D721Med (cell line): ENCODE measurements around the gene C9orf43.

Experiments used
- DNase-seq: peaks from one replicate; pipeline ENCODE4 v3.0.0; 2011; ENCODE audit warnings: low spot score; ENCODE audit not compliant: insufficient read length
- FAIRE-seq: peaks from 2 replicates; lab custom pipeline; 2011; peaks lifted over from hg19 to GRCh38; lab: Jason Lieb, UNC
- TF ChIP-seq, protein P1 (sequence below): IDR thresholded peaks from 2 replicates; pipeline ENCODE4 v1.5.1; 2012; ENCODE audit warnings: mild to moderate bottlenecking, control low read depth; ENCODE audit not compliant: insufficient read depth; ENCODE audit errors: missing control alignments

The C9orf43 gene

DNA sequence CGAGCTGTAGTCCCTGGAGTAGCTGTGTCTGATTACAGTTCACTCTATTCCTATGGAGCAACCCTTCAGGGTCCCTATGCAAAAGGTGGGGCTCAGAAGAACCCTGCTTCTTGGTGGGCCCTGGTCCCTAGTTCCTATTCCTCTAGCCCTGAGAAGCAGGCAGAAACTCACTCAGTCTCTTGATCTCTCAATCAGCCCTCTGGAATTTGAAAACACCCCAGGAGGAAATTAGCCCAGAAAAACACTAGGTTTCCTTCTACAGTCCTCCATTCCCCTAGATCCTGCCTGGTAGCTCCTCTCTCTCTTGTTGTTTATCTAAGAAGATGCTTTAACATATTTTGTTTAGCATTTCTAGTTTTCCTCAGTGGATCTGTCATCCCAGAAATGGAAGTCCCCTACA, 60.6 kb downstream of the C9orf43 start:
- TF ChIP-seq, protein P1, sequence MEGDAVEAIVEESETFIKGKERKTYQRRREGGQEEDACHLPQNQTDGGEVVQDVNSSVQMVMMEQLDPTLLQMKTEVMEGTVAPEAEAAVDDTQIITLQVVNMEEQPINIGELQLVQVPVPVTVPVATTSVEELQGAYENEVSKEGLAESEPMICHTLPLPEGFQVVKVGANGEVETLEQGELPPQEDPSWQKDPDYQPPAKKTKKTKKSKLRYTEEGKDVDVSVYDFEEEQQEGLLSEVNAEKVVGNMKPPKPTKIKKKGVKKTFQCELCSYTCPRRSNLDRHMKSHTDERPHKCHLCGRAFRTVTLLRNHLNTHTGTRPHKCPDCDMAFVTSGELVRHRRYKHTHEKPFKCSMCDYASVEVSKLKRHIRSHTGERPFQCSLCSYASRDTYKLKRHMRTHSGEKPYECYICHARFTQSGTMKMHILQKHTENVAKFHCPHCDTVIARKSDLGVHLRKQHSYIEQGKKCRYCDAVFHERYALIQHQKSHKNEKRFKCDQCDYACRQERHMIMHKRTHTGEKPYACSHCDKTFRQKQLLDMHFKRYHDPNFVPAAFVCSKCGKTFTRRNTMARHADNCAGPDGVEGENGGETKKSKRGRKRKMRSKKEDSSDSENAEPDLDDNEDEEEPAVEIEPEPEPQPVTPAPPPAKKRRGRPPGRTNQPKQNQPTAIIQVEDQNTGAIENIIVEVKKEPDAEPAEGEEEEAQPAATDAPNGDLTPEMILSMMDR: no peak
- no peak for DNase-seq
- no peak for FAIRE-seq

DNA sequence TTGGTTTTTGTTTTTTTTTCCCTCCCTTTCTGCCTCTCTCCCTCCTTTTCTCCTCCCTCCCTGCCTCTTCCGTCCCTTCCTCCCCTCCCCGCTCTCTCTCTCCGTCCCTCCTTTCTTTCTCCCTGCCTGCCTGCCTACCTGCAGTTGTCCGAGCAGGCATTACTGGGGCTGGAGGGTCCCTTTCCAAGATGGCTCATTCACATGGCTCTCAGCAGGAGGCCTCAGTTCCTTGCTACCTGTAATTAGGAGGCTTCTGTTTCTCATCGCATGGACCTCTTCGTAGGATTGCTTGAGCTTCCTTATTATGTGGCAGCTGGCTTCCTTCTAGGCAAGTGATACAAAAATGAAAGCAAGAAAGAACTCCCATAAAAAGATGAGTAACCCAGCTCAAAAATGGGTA, 61.0 kb downstream of the C9orf43 start:
- TF ChIP-seq, protein P1: no peak
- DNase-seq: no peak
- FAIRE-seq: no peak

DNA sequence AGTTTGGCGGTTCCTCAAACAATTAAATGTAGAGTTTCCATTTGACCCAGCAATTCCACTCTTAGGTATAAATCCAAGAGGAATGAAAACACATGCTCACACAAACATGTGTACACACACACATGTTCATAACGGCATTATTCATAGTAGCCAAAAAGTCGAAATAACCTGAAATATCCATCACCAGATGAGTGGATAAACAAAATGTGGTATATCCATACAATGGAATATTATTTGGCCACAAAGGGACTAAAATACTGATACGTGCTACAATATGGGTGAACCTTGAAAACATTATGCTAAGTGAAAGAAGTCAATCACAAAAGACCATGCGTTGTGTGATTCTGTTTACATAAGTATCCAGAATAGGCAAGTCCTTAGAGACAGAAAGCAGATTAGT, 61.7 kb downstream of the C9orf43 start:
- FAIRE-seq (no peak), DNase-seq (no peak)
- TF ChIP-seq, protein P1: no peak

DNA sequence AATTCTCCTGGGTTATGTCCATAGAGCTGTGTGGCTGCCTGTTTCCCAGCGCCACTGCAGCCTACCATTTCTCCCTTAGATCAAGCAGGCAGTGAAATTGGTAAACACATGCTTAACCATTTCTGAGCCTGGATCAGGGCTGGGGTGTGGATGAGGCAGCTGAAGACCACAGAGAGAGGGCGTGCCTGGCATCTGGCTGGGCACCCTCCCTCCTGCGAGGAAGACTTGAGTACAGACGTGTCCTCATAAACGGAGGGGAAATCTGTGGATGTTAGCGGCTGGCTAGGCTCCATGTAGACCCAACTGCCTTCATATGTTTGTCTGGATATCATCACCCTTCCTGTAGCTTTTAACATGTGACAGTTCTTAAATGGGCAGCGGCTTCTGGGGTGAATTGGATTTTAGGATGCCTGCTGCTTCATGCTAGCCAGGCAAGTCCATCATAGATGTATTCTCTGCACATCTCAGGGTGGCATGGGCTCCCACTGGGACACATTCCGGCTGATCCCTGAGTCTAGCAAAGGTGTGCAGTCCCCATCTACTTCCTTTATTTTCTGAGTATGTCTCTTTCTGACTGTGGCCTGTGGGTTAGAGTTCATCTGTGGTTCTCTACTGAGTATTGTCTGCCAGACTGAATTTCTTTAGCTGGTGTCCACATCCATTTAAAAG, 63.9 kb downstream of the C9orf43 start:
- TF ChIP-seq, protein P1: no peak
- no peak for FAIRE-seq
- DNase-seq: no peak

DNA sequence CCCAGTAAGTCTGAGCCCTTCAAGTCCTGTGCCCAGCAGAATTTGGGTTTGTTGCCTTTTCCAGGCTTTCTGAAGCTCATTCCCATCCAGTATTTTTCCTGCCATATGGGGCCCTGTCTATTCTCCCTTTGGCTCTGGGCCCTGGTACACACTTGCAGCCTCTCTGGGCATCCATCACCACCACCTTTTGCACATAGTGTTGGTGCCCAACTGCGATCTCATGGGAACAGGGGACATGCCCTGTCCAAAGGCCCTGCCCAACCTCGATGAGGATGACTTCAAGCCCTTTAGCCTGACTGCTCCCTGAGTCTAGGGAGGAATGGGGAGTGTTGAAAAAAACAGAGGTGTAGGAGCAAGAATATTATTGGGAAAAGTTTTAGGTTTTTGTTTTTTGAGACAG, 64.5 kb downstream of the C9orf43 start:
- DNase-seq: no peak
- TF ChIP-seq, protein P1: no peak
- FAIRE-seq: no peak

DNA sequence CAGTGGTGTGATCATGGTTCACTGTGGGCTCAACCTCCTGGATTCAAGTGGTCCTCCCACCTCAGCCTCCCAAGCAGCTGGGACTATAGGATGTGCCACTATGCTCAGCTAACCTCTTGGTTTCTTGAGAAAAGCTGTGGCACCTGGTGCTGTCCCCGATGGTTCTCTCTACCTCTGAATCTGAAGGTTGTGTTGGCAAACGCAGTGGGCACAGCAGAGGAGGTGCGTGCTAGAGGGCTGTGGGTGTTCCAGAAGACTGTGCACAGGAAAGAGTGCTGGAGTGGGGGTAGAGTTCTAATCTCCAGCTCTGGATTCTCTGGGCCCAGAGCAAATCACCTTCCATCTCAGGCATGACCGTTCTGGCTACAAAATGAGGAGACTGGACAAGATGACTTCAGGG, 65.4 kb downstream of the C9orf43 start:
- DNase-seq: no peak
- TF ChIP-seq, protein P1: no peak
- no peak for FAIRE-seq

DNA sequence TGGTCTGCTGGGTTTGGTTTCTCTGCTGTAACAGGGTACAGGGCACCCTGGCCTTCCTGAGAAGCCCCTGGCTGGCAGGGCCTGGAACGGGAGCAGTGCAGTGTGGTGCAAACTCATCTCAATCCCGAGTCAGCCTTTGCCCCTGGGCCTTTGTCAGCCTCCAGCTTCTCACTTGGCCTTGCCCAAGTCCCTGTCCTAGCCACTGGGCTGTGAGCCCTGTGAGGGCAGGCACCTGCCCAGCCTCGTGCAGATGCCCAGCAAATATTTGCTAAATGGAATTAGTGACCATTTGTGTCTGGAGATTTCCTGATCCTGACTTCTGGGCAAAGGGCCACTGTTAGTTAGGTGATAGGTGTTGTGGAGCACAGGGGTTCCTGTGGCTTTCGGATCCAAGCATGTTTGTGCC, 66.0 kb downstream of the C9orf43 start:
- no peak for FAIRE-seq
- no peak for DNase-seq
- TF ChIP-seq, protein P1: no peak
